ENCODE results near the gene TMEM223. TPM values are rescaled to one million over a fixed set of nuclear protein-coding genes. Genes with fewer than 3 reads are reported as not detected.

Gene TMEM223
- total RNA-seq, 1 experiment from 2014 or later, result 20.1 TPM

GRCh38 chr11:62806611-62807121 lies 14.9 kb upstream of the TMEM223 start:
- Histone ChIP-seq H3K4me1 (ENCODE audit: control insufficient read depth, insufficient read depth, low read length) (peaks cover 10% of the 10 kb centered on the region), H3K36me3 (ENCODE audit: control insufficient read depth, insufficient read depth, low read length) (peaks cover 11% of the 10 kb centered on the region), H3K27me3 (ENCODE audit: control insufficient read depth, insufficient read depth, low read length) (no peaks in the 10 kb centered on the region), H3K27ac (ENCODE audit: low read length) (peak overlapping the region; percentile 93), H3K4me3 (ENCODE audit: low read depth in 2 of 2, low read length in 2 of 2) (no peak overlapping the region), H3K9me3 (ENCODE audit: control insufficient read depth, insufficient read depth, low read depth, low read length) (no peaks in the 10 kb centered on the region)
- no peak for DNase-seq (ENCODE audit: low read depth, low spot score)
- no peak for TF ChIP-seq CTCF (IDR thresholded peaks at IDR 0.05)
- TF ChIP-seq REST (IDR thresholded peaks at IDR 0.05; ENCODE audit: insufficient read depth in 1 of 2, low read depth in 2 of 2, low read length in 1 of 2), result no peak
- no peak for TF ChIP-seq SIN3A (IDR thresholded peaks at IDR 0.05; ENCODE audit: borderline replicate concordance, insufficient read depth, low read depth, low read length)
- CTCF ChIA-PET, result no interaction called here
- no TSS peak for BruUV-seq (replicated peaks)
- intact Hi-C loops (cut with micrococcal nuclease; ENCODE audit: unreplicated experiment) (no loop called here), in situ Hi-C loops (cut with HindIII; ENCODE audit: low pct_unique_long_range_greater_than_20kb, low sequenced_read_pairs) (no loop called here)
- POLR2A ChIA-PET, result interaction anchor here (1.1 kb wide), 1 partner anchor 35 kb away, joined by 4 read pairs; no protein-coding TSS in a partner anchor
- ATAC-seq, result no peak

GRCh38 chr11:62805961-62806441 lies 14.2 kb upstream of the TMEM223 start:
- no peak for TF ChIP-seq SIN3A (IDR thresholded peaks at IDR 0.05; ENCODE audit: borderline replicate concordance, insufficient read depth, low read depth, low read length)
- no peak for TF ChIP-seq TCF7L2 (IDR thresholded peaks at IDR 0.05; ENCODE audit: low read depth, low read length)
- no peak for TF ChIP-seq CTCF (IDR thresholded peaks at IDR 0.05)
- TF ChIP-seq POLR2AphosphoS5 (IDR thresholded peaks at IDR 0.05; ENCODE audit: low read depth, low read length), result no peak
- no peak for TF ChIP-seq REST (IDR thresholded peaks at IDR 0.05; ENCODE audit: insufficient read depth in 1 of 2, low read depth in 2 of 2, low read length in 1 of 2)
- DNase-seq (ENCODE audit: low read depth, low spot score), result no peak
- H3K4me1 ChIP-seq (ENCODE audit: control insufficient read depth, insufficient read depth, low read length), result peaks cover 10% of the 10 kb centered on the region
- CTCF ChIA-PET, result no interaction called here
- in situ Hi-C loops (cut with HindIII; ENCODE audit: low pct_unique_long_range_greater_than_20kb, low sequenced_read_pairs) (no loop called here), intact Hi-C loops (cut with micrococcal nuclease; ENCODE audit: unreplicated experiment) (no loop called here)
- H3K4me3 ChIP-seq (ENCODE audit: low read depth in 2 of 2, low read length in 2 of 2), result peak overlapping the region; percentile 94 to 98
- H3K36me3 ChIP-seq (ENCODE audit: control insufficient read depth, insufficient read depth, low read length), result peaks cover 18% of the 10 kb centered on the region
- no peaks in the 10 kb centered on the region for H3K27me3 ChIP-seq (ENCODE audit: control insufficient read depth, insufficient read depth, low read length)
- no peaks in the 10 kb centered on the region for H3K9me3 ChIP-seq (ENCODE audit: control insufficient read depth, insufficient read depth, low read depth, low read length)
- POLR2A ChIA-PET, result interaction anchor here (0.8 to 1.1 kb wide), 2 partner anchors 10 to 35 kb away, joined by 3 to 4 read pairs; no protein-coding TSS in a partner anchor
- H3K27ac ChIP-seq (ENCODE audit: low read length), result peak overlapping the region; percentile 93
- ATAC-seq, result peak; percentile 2; the same call in 1 of the 2 replicates
- no TSS peak for BruUV-seq (replicated peaks)

Data from Panc1 (cell line).